ENCODE results near the gene NUP214. TPM values are rescaled to one million over a fixed set of nuclear protein-coding genes. Genes with fewer than 3 reads are reported as not detected.

Gene NUP214
- total RNA-seq, 1 experiment from 2014 or later, result 34.9 TPM

DNA sequence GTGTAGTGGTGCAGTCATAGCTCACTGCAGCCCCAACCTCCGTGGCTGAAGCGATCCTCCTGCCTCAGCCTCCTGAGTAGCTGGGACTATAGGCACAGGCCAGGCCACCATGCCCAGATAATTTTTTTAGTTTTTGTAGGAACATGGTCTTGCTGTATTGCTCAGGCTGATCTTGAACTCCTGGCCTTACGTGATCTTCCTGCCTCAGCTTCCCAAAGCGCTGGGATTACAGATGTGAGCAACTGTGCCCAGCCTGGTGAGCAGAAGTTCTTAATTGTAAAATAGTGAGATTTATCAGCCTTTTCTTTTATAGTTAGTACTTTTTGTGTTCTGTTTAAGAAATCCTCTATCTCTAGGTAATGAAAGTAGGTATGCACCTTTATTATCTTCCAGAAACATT is 42.5 kb downstream of the NUP214 start:
- H3K27me3 ChIP-seq (ENCODE audit: control insufficient read depth, insufficient read depth, low read length), result no peaks in the 10 kb centered on the region
- H3K4me3 ChIP-seq (ENCODE audit: low read depth in 2 of 2, low read length in 2 of 2), result no peak overlapping the region
- H3K27ac ChIP-seq (ENCODE audit: low read length), result no peak overlapping the region
- no peak for ATAC-seq
- CTCF ChIA-PET, result no interaction called here
- DNase-seq (ENCODE audit: low read depth, low spot score), result no peak
- intact Hi-C loops (cut with micrococcal nuclease; ENCODE audit: unreplicated experiment) (no loop called here), in situ Hi-C loops (cut with HindIII; ENCODE audit: low pct_unique_long_range_greater_than_20kb, low sequenced_read_pairs) (no loop called here)
- no TSS peak for BruUV-seq (replicated peaks)
- peaks cover 13% of the 10 kb centered on the region for H3K36me3 ChIP-seq (ENCODE audit: control insufficient read depth, insufficient read depth, low read length)
- no peaks in the 10 kb centered on the region for H3K9me3 ChIP-seq (ENCODE audit: control insufficient read depth, insufficient read depth, low read depth, low read length)
- no peaks in the 10 kb centered on the region for H3K4me1 ChIP-seq (ENCODE audit: control insufficient read depth, insufficient read depth, low read length)
- POLR2A ChIA-PET, result no interaction called here
- TF ChIP-seq, protein P1, sequence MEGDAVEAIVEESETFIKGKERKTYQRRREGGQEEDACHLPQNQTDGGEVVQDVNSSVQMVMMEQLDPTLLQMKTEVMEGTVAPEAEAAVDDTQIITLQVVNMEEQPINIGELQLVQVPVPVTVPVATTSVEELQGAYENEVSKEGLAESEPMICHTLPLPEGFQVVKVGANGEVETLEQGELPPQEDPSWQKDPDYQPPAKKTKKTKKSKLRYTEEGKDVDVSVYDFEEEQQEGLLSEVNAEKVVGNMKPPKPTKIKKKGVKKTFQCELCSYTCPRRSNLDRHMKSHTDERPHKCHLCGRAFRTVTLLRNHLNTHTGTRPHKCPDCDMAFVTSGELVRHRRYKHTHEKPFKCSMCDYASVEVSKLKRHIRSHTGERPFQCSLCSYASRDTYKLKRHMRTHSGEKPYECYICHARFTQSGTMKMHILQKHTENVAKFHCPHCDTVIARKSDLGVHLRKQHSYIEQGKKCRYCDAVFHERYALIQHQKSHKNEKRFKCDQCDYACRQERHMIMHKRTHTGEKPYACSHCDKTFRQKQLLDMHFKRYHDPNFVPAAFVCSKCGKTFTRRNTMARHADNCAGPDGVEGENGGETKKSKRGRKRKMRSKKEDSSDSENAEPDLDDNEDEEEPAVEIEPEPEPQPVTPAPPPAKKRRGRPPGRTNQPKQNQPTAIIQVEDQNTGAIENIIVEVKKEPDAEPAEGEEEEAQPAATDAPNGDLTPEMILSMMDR (IDR thresholded peaks at IDR 0.05), result no peak
- TF ChIP-seq, protein P2, sequence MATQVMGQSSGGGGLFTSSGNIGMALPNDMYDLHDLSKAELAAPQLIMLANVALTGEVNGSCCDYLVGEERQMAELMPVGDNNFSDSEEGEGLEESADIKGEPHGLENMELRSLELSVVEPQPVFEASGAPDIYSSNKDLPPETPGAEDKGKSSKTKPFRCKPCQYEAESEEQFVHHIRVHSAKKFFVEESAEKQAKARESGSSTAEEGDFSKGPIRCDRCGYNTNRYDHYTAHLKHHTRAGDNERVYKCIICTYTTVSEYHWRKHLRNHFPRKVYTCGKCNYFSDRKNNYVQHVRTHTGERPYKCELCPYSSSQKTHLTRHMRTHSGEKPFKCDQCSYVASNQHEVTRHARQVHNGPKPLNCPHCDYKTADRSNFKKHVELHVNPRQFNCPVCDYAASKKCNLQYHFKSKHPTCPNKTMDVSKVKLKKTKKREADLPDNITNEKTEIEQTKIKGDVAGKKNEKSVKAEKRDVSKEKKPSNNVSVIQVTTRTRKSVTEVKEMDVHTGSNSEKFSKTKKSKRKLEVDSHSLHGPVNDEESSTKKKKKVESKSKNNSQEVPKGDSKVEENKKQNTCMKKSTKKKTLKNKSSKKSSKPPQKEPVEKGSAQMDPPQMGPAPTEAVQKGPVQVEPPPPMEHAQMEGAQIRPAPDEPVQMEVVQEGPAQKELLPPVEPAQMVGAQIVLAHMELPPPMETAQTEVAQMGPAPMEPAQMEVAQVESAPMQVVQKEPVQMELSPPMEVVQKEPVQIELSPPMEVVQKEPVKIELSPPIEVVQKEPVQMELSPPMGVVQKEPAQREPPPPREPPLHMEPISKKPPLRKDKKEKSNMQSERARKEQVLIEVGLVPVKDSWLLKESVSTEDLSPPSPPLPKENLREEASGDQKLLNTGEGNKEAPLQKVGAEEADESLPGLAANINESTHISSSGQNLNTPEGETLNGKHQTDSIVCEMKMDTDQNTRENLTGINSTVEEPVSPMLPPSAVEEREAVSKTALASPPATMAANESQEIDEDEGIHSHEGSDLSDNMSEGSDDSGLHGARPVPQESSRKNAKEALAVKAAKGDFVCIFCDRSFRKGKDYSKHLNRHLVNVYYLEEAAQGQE (IDR thresholded peaks at IDR 0.05; ENCODE audit: insufficient read depth in 1 of 2, low read depth in 2 of 2, low read length in 1 of 2), result no peak
- TF ChIP-seq POLR2AphosphoS5 (IDR thresholded peaks at IDR 0.05; ENCODE audit: low read depth, low read length) (no peak), SIN3A (IDR thresholded peaks at IDR 0.05; ENCODE audit: borderline replicate concordance, insufficient read depth, low read depth, low read length) (no peak), TCF7L2 (IDR thresholded peaks at IDR 0.05; ENCODE audit: low read depth, low read length) (no peak)

GRCh38 chr9:131169563-131170240 is 44.3 kb downstream of the NUP214 start:
- ChIA-PET CTCF (interaction anchor here (0.6 to 0.7 kb wide), 3 partner anchors 9 to 167 kb away, joined by 3 to 8 read pairs (median 4); no protein-coding TSS in a partner anchor), POLR2A (no interaction called here)
- Histone ChIP-seq H3K4me1 (ENCODE audit: control insufficient read depth, insufficient read depth, low read length) (no peaks in the 10 kb centered on the region), H3K9me3 (ENCODE audit: control insufficient read depth, insufficient read depth, low read depth, low read length) (no peaks in the 10 kb centered on the region), H3K27ac (ENCODE audit: low read length) (no peak overlapping the region), H3K4me3 (ENCODE audit: low read depth in 2 of 2, low read length in 2 of 2) (no peak overlapping the region), H3K27me3 (ENCODE audit: control insufficient read depth, insufficient read depth, low read length) (no peaks in the 10 kb centered on the region), H3K36me3 (ENCODE audit: control insufficient read depth, insufficient read depth, low read length) (peaks cover 6% of the 10 kb centered on the region)
- DNase-seq (ENCODE audit: low read depth, low spot score), result no peak
- no peak for TF ChIP-seq SIN3A (IDR thresholded peaks at IDR 0.05; ENCODE audit: borderline replicate concordance, insufficient read depth, low read depth, low read length)
- no peak for TF ChIP-seq POLR2AphosphoS5 (IDR thresholded peaks at IDR 0.05; ENCODE audit: low read depth, low read length)
- TF ChIP-seq, protein P1 (IDR thresholded peaks at IDR 0.05), result no peak
- no peak for TF ChIP-seq TCF7L2 (IDR thresholded peaks at IDR 0.05; ENCODE audit: low read depth, low read length)
- TF ChIP-seq, protein P2 (IDR thresholded peaks at IDR 0.05; ENCODE audit: insufficient read depth in 1 of 2, low read depth in 2 of 2, low read length in 1 of 2), result no peak
- ATAC-seq, result no peak
- no TSS peak for BruUV-seq (replicated peaks)
- intact Hi-C loops (cut with micrococcal nuclease; ENCODE audit: unreplicated experiment), result no loop called here
- in situ Hi-C loops (cut with HindIII; ENCODE audit: low pct_unique_long_range_greater_than_20kb, low sequenced_read_pairs), result no loop called here

Measured in Panc1 (cell line).